HepG2 (cell line): ENCODE measurements around the gene CCDC117. TPM values are rescaled to one million over a fixed set of nuclear protein-coding genes. Genes with fewer than 3 reads are reported as not detected.
A peak's percentile ranks its signal among the peaks of the same experiment; 100 is the strongest.

Source experiments
- CBX5 ChIP-seq: sonication (generic); formaldehyde crosslinking; IDR thresholded peaks from 2 replicates; pipeline ENCODE4 v1.4.0; 2020; ENCODE audit warnings: missing genetic modification reagents, borderline replicate concordance
- ETV5 ChIP-seq: IDR thresholded peaks from 2 replicates; pipeline ENCODE4 v1.6.1; 2018; ENCODE audit warnings: missing biosample characterization, missing genetic modification reagents, inconsistent platforms, borderline replicate concordance
- KAT7 ChIP-seq: IDR thresholded peaks from 2 replicates; pipeline ENCODE4 v1.6.1; 2018; ENCODE audit warnings: borderline replicate concordance, missing compliant biosample characterization
- MAFK ChIP-seq, 2 experiments: IDR thresholded peaks in 1 of 2; conservative IDR thresholded peaks in 1 of 2; 2 replicates each; pipeline ENCODE4 v1.6.1; 2011; ENCODE audit warnings: improper control_type of control experiment in 2 of 2, low read length in 2 of 2
- NFKBIZ ChIP-seq: IDR thresholded peaks from 2 replicates; pipeline ENCODE4 v1.6.1; 2018; ENCODE audit warnings: missing genetic modification reagents, missing compliant biosample characterization
- PATZ1 ChIP-seq: sonication (generic); formaldehyde crosslinking; IDR thresholded peaks from 2 replicates; pipeline ENCODE4 v1.4.0; 2020; ENCODE audit warnings: missing genetic modification reagents
- PPARG ChIP-seq: conservative IDR thresholded peaks from 2 replicates; pipeline ENCODE4 v1.6.1; 2016; ENCODE audit warnings: missing biosample characterization, missing genetic modification reagents
- RERE ChIP-seq: IDR thresholded peaks from 2 replicates; pipeline ENCODE4 v1.6.1; 2016; ENCODE audit warnings: low read depth, missing genetic modification reagents, missing compliant biosample characterization
- SMARCC2 ChIP-seq: fragments of 450-650 bp; IDR thresholded peaks from 2 replicates; pipeline ENCODE4 v1.6.1; 2017; ENCODE audit warnings: antibody characterized with exemption, mild to moderate bottlenecking
- SP1 ChIP-seq, 2 experiments: fragments of 450-650 bp in 1 of 2; sonication (generic) in 1 of 2; formaldehyde crosslinking in 1 of 2; IDR thresholded peaks; 2 replicates each; pipeline versions ENCODE4 v1.4.0 to v1.6.1; 2016 to 2020; ENCODE audit warnings: missing genetic modification reagents in 1 of 2
- TBX2 ChIP-seq: sonication (generic); formaldehyde crosslinking; IDR thresholded peaks from 2 replicates; pipeline ENCODE4 v1.5.0; 2020; ENCODE audit warnings: missing genetic modification reagents, mild to moderate bottlenecking, borderline replicate concordance
- ZFY ChIP-seq: sonication (generic); formaldehyde crosslinking; IDR thresholded peaks from 2 replicates; pipeline ENCODE4 v1.4.0; 2020; ENCODE audit warnings: missing genetic modification reagents
- ZMAT3 ChIP-seq: sonication (generic); formaldehyde crosslinking; conservative IDR thresholded peaks from 2 replicates; pipeline ENCODE4 v1.7.0; 2021; ENCODE audit warnings: missing genetic modification reagents
- ZNF136 ChIP-seq: sonication (generic); formaldehyde crosslinking; IDR thresholded peaks from 2 replicates; pipeline ENCODE4 v1.8.1; 2022; ENCODE audit warnings: low read depth, mild to moderate bottlenecking, moderate library complexity, missing genetic modification reagents
- ZNF18 ChIP-seq: sonication (generic); formaldehyde crosslinking; IDR thresholded peaks from 2 replicates; pipeline ENCODE4 v1.8.0; 2022; ENCODE audit warnings: mild to moderate bottlenecking, missing genetic modification reagents; ENCODE audit not compliant: insufficient replicate concordance
- ZNF496 ChIP-seq: sonication (generic); formaldehyde crosslinking; IDR thresholded peaks from 2 replicates; pipeline ENCODE4 v1.8.1; 2023; ENCODE audit warnings: mild to moderate bottlenecking, moderate library complexity, missing genetic modification reagents; ENCODE audit not compliant: insufficient replicate concordance
- ZNF564 ChIP-seq: sonication (generic); formaldehyde crosslinking; IDR thresholded peaks from 2 replicates; pipeline ENCODE4 v1.8.1; 2023; ENCODE audit warnings: mild to moderate bottlenecking, missing genetic modification reagents
- ZNF790 ChIP-seq: sonication (generic); formaldehyde crosslinking; IDR thresholded peaks from 2 replicates; pipeline ENCODE4 v1.8.0; 2022; ENCODE audit warnings: missing genetic modification reagents, mild to moderate bottlenecking, borderline replicate concordance
- polyA plus RNA-seq, 8 experiments: library from polyadenylated mRNA; depleted of rRNA in 3 of 8; stranded (reverse) in 7 of 8; unstranded in 1 of 8; fragments of >200 nt; fragmentation: Illumina TruSeq in 4 of 8; extraction: Trizol in 4 of 8; gene quantifications; 2 replicates each; pipeline versions ENCODE4 v1.2.1 to v1.2.3, GENCODE V29; 2011 to 2016; ENCODE audit warnings: low read depth in 4 of 8, missing spikeins in 1 of 8, mixed read lengths in 1 of 8; ENCODE audit not compliant: insufficient read depth in 1 of 8
- total RNA-seq, 5 experiments: library from RNA; depleted of rRNA; stranded (reverse); fragments of >200 nt; fragmentation: Illumina TruSeq; extraction: Trizol; gene quantifications; 2 replicates each; pipeline ENCODE4 v1.2.3, GENCODE V29; 2016; ENCODE audit warnings: low read depth in 1 of 5

Gene CCDC117
- total and polyA plus RNA-seq, 2 of the 13 experiments (the other 11 are each of a cell fraction or from before 2014, with no cell fraction given), result 12.6 to 34.2 TPM

GRCh38 chr22:28822930-28823551 lies 50.5 kb downstream of the CCDC117 start (continued):
- no peak for TF ChIP-seq CBX5
- no peak for TF ChIP-seq ZMAT3 (CRISPR knock-in tag)
- TF ChIP-seq ZNF564 (CRISPR knock-in tag), result no peak
- 0 out of 2 replicates have a peak, but pooled peaks have one; percentile 50 for TF ChIP-seq KAT7 (CRISPR knock-in tag)
- TF ChIP-seq TBX2 (CRISPR knock-in tag), result peak; percentile 61; the same call in 1 of the 2 replicates
- TF ChIP-seq MAFK (conservative IDR thresholded peaks at IDR 0.05 in 1 of 2, IDR thresholded peaks at IDR 0.05 in 1 of 2; ENCODE audit: low read length in 2 of 2), result peak; percentile 87 to 92
- no peak for TF ChIP-seq ZNF496 (CRISPR knock-in tag)
- peak; percentile 70; the same call in 1 of the 2 replicates for TF ChIP-seq RERE (CRISPR knock-in tag)
- TF ChIP-seq PPARG, result peak; percentile 73
- peak; percentile 51; the same call in 1 of the 2 replicates for TF ChIP-seq PATZ1 (CRISPR knock-in tag)
- no peak for TF ChIP-seq ZNF790 (CRISPR knock-in tag)
- TF ChIP-seq ZFY (CRISPR knock-in tag), result no peak
- TF ChIP-seq ZNF136, result 0 out of 2 replicates have a peak, but pooled peaks have one; percentile 39
- no peak for TF ChIP-seq SP1 (IDR thresholded peaks at IDR 0.05)
- 0 out of 2 replicates have a peak, but pooled peaks have one; percentile 11 for TF ChIP-seq SP1 (CRISPR knock-in tag; IDR thresholded peaks at IDR 0.05)
- no peak for TF ChIP-seq NFKBIZ (CRISPR knock-in tag)
- TF ChIP-seq SMARCC2, result no peak
- TF ChIP-seq ETV5, result peak; percentile 13; the same call in 1 of the 2 replicates
- no peak for TF ChIP-seq ZNF18 (CRISPR knock-in tag)
